ENCODE measurements around the gene HBQ1.
A peak's percentile ranks its signal among the peaks of the same experiment; 100 is the strongest.
"Not testable (repeated sequence)": the region's sequence is repeated elsewhere in the genome, so short reads cannot be mapped to it uniquely, and the experiment has no call there.

HBQ1 gene

GRCh38 chr16:160691-161190 is 19.5 kb upstream of the HBQ1 start:
- Histone ChIP-seq H3K27ac (ENCODE audit: low read depth, low read length) (no peak overlapping the region), H3K4me1 (ENCODE audit: control insufficient read depth, insufficient read depth, low read length, unreplicated experiment) (no peaks in the 10 kb centered on the region), H3K79me2 (ENCODE audit: control insufficient read depth, insufficient read depth, low read length, unreplicated experiment) (no peaks in the 10 kb centered on the region), H3K4me3 (ENCODE audit: low read depth, low read length) (no peak overlapping the region), H2AFZ (ENCODE audit: low read length, unreplicated experiment) (no peak overlapping the region), H3K27me3 (ENCODE audit: insufficient read depth, low read length) (peaks cover 24% of the 10 kb centered on the region), H3K36me3 (ENCODE audit: insufficient read depth, low read length) (no peaks in the 10 kb centered on the region)

- Histone ChIP-seq H3K27ac (ENCODE audit: low read depth, low read length) (no peak overlapping the region), H3K4me3 (ENCODE audit: low read depth, low read length) (no peak overlapping the region), H3K36me3 (ENCODE audit: insufficient read depth, low read length) (no peaks in the 10 kb centered on the region), H3K27me3 (ENCODE audit: insufficient read depth, low read length) (peaks cover 34% of the 10 kb centered on the region), H3K4me1 (ENCODE audit: control insufficient read depth, insufficient read depth, low read length, unreplicated experiment) (no peaks in the 10 kb centered on the region), H3K79me2 (ENCODE audit: control insufficient read depth, insufficient read depth, low read length, unreplicated experiment) (no peaks in the 10 kb centered on the region), H2AFZ (ENCODE audit: low read length, unreplicated experiment) (no peak overlapping the region)
Observed at GRCh38 chr16:162271-162991, 17.8 kb upstream of the HBQ1 start.

DNA sequence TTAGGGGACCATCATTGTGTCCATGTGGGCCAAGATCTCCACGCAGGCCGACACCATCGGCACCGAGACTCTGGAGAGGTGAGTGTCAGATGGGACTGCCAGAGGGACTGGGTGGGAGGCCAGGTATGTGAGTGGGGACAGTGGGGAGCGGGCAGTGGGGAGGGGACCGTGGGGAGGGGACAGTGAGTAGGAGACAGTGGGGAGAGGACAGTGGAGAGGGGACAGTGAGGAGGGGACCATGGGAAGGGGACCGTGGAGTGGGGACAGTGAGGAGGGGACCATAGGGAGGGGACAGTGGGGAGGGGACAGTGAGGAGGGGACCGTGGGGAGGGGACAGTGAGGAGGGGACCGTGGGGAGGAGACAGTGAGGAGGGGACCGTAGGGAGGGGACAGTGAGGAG is 17.1 kb upstream of the HBQ1 start:
- H3K36me3 ChIP-seq (ENCODE audit: insufficient read depth, low read length); H3K79me2 ChIP-seq (ENCODE audit: control insufficient read depth, insufficient read depth, low read length, unreplicated experiment); H2AFZ ChIP-seq (ENCODE audit: low read length, unreplicated experiment); H3K4me3 ChIP-seq (ENCODE audit: low read depth, low read length); H3K4me1 ChIP-seq (ENCODE audit: control insufficient read depth, insufficient read depth, low read length, unreplicated experiment); H3K27ac ChIP-seq (ENCODE audit: low read depth, low read length): not testable (repeated sequence)
- peaks cover 41% of the 10 kb centered on the region for H3K27me3 ChIP-seq (ENCODE audit: insufficient read depth, low read length)

DNA sequence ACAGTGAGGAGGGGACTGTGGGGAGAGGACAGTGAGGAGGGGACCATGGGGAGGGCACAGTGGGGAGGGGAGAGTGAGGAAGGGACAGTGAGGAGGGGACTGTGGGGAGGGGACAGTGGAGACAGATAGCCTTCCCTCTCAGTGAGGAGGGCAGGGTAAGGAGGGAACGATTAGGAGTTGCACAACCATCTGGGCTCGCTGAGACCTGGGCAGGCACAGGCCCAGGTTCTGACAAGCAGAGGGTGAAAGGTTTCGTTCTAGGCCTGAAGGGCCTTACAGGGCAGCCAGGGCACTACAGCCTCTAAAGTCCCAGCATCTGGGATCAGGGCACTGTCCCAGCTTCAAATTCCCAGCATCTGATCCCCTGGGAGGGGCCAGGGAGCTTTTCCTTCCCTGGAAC is 16.6 kb upstream of the HBQ1 start:
- H3K4me3 ChIP-seq (ENCODE audit: low read depth, low read length); H3K36me3 ChIP-seq (ENCODE audit: insufficient read depth, low read length); H2AFZ ChIP-seq (ENCODE audit: low read length, unreplicated experiment); H3K79me2 ChIP-seq (ENCODE audit: control insufficient read depth, insufficient read depth, low read length, unreplicated experiment); H3K4me1 ChIP-seq (ENCODE audit: control insufficient read depth, insufficient read depth, low read length, unreplicated experiment); H3K27ac ChIP-seq (ENCODE audit: low read depth, low read length): not testable (repeated sequence)
- peaks cover 43% of the 10 kb centered on the region for H3K27me3 ChIP-seq (ENCODE audit: insufficient read depth, low read length)

- not testable (repeated sequence) for H3K36me3 ChIP-seq (ENCODE audit: insufficient read depth, low read length); H3K4me1 ChIP-seq (ENCODE audit: control insufficient read depth, insufficient read depth, low read length, unreplicated experiment); H3K4me3 ChIP-seq (ENCODE audit: low read depth, low read length); H3K27ac ChIP-seq (ENCODE audit: low read depth, low read length); H2AFZ ChIP-seq (ENCODE audit: low read length, unreplicated experiment); H3K79me2 ChIP-seq (ENCODE audit: control insufficient read depth, insufficient read depth, low read length, unreplicated experiment)
- H3K27me3 ChIP-seq (ENCODE audit: insufficient read depth, low read length), result peaks cover 45% of the 10 kb centered on the region
Observed at GRCh38 chr16:164134-164823, 16.0 kb upstream of the HBQ1 start.

GRCh38 chr16:164827-165538 is 15.3 kb upstream of the HBQ1 start:
- no peaks in the 10 kb centered on the region for H3K79me2 ChIP-seq (ENCODE audit: control insufficient read depth, insufficient read depth, low read length, unreplicated experiment)
- no peaks in the 10 kb centered on the region for H3K36me3 ChIP-seq (ENCODE audit: insufficient read depth, low read length)
- H3K4me1 ChIP-seq (ENCODE audit: control insufficient read depth, insufficient read depth, low read length, unreplicated experiment), result no peaks in the 10 kb centered on the region
- H3K4me3 ChIP-seq (ENCODE audit: low read depth, low read length), result peak overlapping the region; percentile 3; the same call in 1 of the 2 replicates
- peaks cover 45% of the 10 kb centered on the region for H3K27me3 ChIP-seq (ENCODE audit: insufficient read depth, low read length)
- H3K27ac ChIP-seq (ENCODE audit: low read depth, low read length), result no peak overlapping the region
- no peak overlapping the region for H2AFZ ChIP-seq (ENCODE audit: low read length, unreplicated experiment)

GRCh38 chr16:165539-166374 is 14.5 kb upstream of the HBQ1 start, which contains the start of gene HBM:
Gene HBM (plus strand): TSS chr16:165978. CDS start chr16:165998, 20 bp downstream.
- Histone ChIP-seq H3K79me2 (ENCODE audit: control insufficient read depth, insufficient read depth, low read length, unreplicated experiment) (no peaks in the 10 kb centered on the region), H3K4me3 (ENCODE audit: low read depth, low read length) (peak within 1 kb of the TSS; percentile 3; the same call in 1 of the 2 replicates), H3K27me3 (ENCODE audit: insufficient read depth, low read length) (peaks cover 46% of the 10 kb centered on the region), H3K27ac (ENCODE audit: low read depth, low read length) (no peak within 1 kb of the TSS), H3K4me1 (ENCODE audit: control insufficient read depth, insufficient read depth, low read length, unreplicated experiment) (no peaks in the 10 kb centered on the region), H2AFZ (ENCODE audit: low read length, unreplicated experiment) (no peak within 1 kb of the TSS), H3K36me3 (ENCODE audit: insufficient read depth, low read length) (no peaks in the 10 kb centered on the region)

GRCh38 chr16:166375-167121 is 13.7 kb upstream of the HBQ1 start:
- Histone ChIP-seq H3K36me3 (ENCODE audit: insufficient read depth, low read length) (no peaks in the 10 kb centered on the region), H3K79me2 (ENCODE audit: control insufficient read depth, insufficient read depth, low read length, unreplicated experiment) (no peaks in the 10 kb centered on the region), H3K27ac (ENCODE audit: low read depth, low read length) (no peak overlapping the region), H2AFZ (ENCODE audit: low read length, unreplicated experiment) (no peak overlapping the region), H3K27me3 (ENCODE audit: insufficient read depth, low read length) (peaks cover 47% of the 10 kb centered on the region), H3K4me3 (ENCODE audit: low read depth, low read length) (no peak overlapping the region), H3K4me1 (ENCODE audit: control insufficient read depth, insufficient read depth, low read length, unreplicated experiment) (no peaks in the 10 kb centered on the region)

GRCh38 chr16:167122-167690 is 13.1 kb upstream of the HBQ1 start:
- H2AFZ ChIP-seq (ENCODE audit: low read length, unreplicated experiment), result no peak overlapping the region
- H3K4me1 ChIP-seq (ENCODE audit: control insufficient read depth, insufficient read depth, low read length, unreplicated experiment), result no peaks in the 10 kb centered on the region
- H3K79me2 ChIP-seq (ENCODE audit: control insufficient read depth, insufficient read depth, low read length, unreplicated experiment), result no peaks in the 10 kb centered on the region
- no peak overlapping the region for H3K4me3 ChIP-seq (ENCODE audit: low read depth, low read length)
- peaks cover 51% of the 10 kb centered on the region for H3K27me3 ChIP-seq (ENCODE audit: insufficient read depth, low read length)
- no peak overlapping the region for H3K27ac ChIP-seq (ENCODE audit: low read depth, low read length)
- H3K36me3 ChIP-seq (ENCODE audit: insufficient read depth, low read length), result no peaks in the 10 kb centered on the region
